Liver (tissue), 3 donors: ENCODE results near the gene BBC3.

Experiments
- CTCF ChIP-seq: fragments of 150-350 bp; IDR thresholded peaks from 2 replicates; pipeline ENCODE4 v1.5.1; 2017; ENCODE audit warnings: improper control_type of control experiment, low read depth, low read length; ENCODE audit not compliant: missing input control
- FOXA1 ChIP-seq: IDR thresholded peaks from 2 replicates; pipeline ENCODE4 v1.6.1; 2016; ENCODE audit warnings: antibody characterized with exemption
- GABPA ChIP-seq, 2 donors: IDR thresholded peaks in 1 of 2; conservative IDR thresholded peaks in 1 of 2; 2 replicates each; pipeline ENCODE4 v1.6.1; 2016; ENCODE audit warnings: antibody characterized with exemption in 2 of 2, mild to moderate bottlenecking in 1 of 2, moderate library complexity in 1 of 2
- JUND ChIP-seq, 2 donors: IDR thresholded peaks; 2 replicates each; pipeline ENCODE4 v1.6.1; 2016; ENCODE audit warnings: antibody characterized with exemption in 2 of 2
- MAX ChIP-seq: IDR thresholded peaks from 2 replicates; pipeline ENCODE4 v1.6.1; 2016; ENCODE audit warnings: antibody characterized with exemption
- SP1 ChIP-seq: IDR thresholded peaks from 2 replicates; pipeline ENCODE4 v1.6.1; 2018; ENCODE audit warnings: antibody characterized with exemption, mild to moderate bottlenecking
- TAF1 ChIP-seq: conservative IDR thresholded peaks from 2 replicates; pipeline ENCODE4 v1.6.1; 2016; ENCODE audit warnings: antibody characterized with exemption, mild to moderate bottlenecking
- YY1 ChIP-seq: IDR thresholded peaks from 2 replicates; pipeline ENCODE4 v1.6.1; 2016; ENCODE audit warnings: antibody characterized with exemption, mild to moderate bottlenecking
- TF ChIP-seq, protein P1 (sequence below): IDR thresholded peaks from 2 replicates; pipeline ENCODE4 v1.6.1; 2016; ENCODE audit warnings: antibody characterized with exemption
- TF ChIP-seq, protein P2 (sequence below): IDR thresholded peaks from 2 replicates; pipeline ENCODE4 v1.6.1; 2016; ENCODE audit warnings: antibody characterized with exemption, mild to moderate bottlenecking
- donor health status: healthy.
- donor health status: healthy.

GRCh38 chr19:47228937-47229675, 1.9 kb downstream of the BBC3 start:
- TF ChIP-seq CTCF = no peak
- no peak for TF ChIP-seq FOXA1
- TF ChIP-seq GABPA (IDR thresholded peaks at IDR 0.05 in 1 of 2, conservative IDR thresholded peaks at IDR 0.05 in 1 of 2) = no peak
- TF ChIP-seq, protein P1, sequence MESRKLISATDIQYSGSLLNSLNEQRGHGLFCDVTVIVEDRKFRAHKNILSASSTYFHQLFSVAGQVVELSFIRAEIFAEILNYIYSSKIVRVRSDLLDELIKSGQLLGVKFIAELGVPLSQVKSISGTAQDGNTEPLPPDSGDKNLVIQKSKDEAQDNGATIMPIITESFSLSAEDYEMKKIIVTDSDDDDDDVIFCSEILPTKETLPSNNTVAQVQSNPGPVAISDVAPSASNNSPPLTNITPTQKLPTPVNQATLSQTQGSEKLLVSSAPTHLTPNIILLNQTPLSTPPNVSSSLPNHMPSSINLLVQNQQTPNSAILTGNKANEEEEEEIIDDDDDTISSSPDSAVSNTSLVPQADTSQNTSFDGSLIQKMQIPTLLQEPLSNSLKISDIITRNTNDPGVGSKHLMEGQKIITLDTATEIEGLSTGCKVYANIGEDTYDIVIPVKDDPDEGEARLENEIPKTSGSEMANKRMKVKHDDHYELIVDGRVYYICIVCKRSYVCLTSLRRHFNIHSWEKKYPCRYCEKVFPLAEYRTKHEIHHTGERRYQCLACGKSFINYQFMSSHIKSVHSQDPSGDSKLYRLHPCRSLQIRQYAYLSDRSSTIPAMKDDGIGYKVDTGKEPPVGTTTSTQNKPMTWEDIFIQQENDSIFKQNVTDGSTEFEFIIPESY = no peak
- TF ChIP-seq JUND (IDR thresholded peaks at IDR 0.05) = no peak
- no peak for TF ChIP-seq MAX
- TF ChIP-seq TAF1 = no peak
- TF ChIP-seq, protein P2, sequence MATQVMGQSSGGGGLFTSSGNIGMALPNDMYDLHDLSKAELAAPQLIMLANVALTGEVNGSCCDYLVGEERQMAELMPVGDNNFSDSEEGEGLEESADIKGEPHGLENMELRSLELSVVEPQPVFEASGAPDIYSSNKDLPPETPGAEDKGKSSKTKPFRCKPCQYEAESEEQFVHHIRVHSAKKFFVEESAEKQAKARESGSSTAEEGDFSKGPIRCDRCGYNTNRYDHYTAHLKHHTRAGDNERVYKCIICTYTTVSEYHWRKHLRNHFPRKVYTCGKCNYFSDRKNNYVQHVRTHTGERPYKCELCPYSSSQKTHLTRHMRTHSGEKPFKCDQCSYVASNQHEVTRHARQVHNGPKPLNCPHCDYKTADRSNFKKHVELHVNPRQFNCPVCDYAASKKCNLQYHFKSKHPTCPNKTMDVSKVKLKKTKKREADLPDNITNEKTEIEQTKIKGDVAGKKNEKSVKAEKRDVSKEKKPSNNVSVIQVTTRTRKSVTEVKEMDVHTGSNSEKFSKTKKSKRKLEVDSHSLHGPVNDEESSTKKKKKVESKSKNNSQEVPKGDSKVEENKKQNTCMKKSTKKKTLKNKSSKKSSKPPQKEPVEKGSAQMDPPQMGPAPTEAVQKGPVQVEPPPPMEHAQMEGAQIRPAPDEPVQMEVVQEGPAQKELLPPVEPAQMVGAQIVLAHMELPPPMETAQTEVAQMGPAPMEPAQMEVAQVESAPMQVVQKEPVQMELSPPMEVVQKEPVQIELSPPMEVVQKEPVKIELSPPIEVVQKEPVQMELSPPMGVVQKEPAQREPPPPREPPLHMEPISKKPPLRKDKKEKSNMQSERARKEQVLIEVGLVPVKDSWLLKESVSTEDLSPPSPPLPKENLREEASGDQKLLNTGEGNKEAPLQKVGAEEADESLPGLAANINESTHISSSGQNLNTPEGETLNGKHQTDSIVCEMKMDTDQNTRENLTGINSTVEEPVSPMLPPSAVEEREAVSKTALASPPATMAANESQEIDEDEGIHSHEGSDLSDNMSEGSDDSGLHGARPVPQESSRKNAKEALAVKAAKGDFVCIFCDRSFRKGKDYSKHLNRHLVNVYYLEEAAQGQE = no peak
- no peak for TF ChIP-seq SP1
- TF ChIP-seq YY1 = no peak
